SU-DHL-6 (cell line): Measurements from ENCODE around the gene SLX4IP.

ENCODE experiments used
- EZH2phosphoT487 ChIP-seq: fragments of 200-600 bp; sonication (generic), shearing (Covaris generic); conservative IDR thresholded peaks from 2 replicates; pipeline ENCODE4 v1.6.1; 2018; ENCODE audit warnings: mild to moderate bottlenecking, antibody characterized with exemption, low read length, moderate library complexity, mixed read lengths
- TF ChIP-seq, protein P1 (sequence below): fragments of 200-600 bp; sonication (generic); IDR thresholded peaks from one replicate; pipeline ENCODE4 v1.5.1; 2017; ENCODE audit warnings: antibody characterized with exemption, mild to moderate bottlenecking, low read length, moderate library complexity; ENCODE audit not compliant: insufficient read depth, poor library complexity, severe bottlenecking

DNA sequence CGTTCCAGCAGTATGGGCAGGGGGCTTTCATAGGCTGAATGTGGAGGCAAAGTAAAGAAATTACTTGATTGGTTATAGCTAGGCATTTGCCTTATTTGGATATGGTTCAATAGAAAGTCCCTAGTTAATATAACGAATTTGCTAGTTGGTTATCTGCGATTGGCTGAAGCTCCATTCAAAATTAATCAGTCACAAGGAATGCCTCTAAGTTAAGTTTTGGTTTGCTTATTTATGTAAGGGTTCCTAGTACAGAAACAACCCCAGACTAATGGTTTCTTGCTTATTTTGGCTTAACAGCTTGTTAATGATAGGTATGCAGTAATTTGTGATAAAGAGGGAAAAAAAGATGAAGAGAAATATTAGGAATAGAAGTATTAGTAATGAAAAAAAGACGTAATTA, 151.2 kb downstream of the SLX4IP start:
- TF ChIP-seq EZH2phosphoT487: no peak
- TF ChIP-seq, protein P1, sequence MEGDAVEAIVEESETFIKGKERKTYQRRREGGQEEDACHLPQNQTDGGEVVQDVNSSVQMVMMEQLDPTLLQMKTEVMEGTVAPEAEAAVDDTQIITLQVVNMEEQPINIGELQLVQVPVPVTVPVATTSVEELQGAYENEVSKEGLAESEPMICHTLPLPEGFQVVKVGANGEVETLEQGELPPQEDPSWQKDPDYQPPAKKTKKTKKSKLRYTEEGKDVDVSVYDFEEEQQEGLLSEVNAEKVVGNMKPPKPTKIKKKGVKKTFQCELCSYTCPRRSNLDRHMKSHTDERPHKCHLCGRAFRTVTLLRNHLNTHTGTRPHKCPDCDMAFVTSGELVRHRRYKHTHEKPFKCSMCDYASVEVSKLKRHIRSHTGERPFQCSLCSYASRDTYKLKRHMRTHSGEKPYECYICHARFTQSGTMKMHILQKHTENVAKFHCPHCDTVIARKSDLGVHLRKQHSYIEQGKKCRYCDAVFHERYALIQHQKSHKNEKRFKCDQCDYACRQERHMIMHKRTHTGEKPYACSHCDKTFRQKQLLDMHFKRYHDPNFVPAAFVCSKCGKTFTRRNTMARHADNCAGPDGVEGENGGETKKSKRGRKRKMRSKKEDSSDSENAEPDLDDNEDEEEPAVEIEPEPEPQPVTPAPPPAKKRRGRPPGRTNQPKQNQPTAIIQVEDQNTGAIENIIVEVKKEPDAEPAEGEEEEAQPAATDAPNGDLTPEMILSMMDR: no peak
